SH-SY5Y (cell line): Measurements from ENCODE around the gene SLC9A9.

Experiments used
- GATA2 ChIP-seq: IDR thresholded peaks from 2 replicates; pipeline ENCODE4 v1.6.1; 2011; ENCODE audit warnings: mild to moderate bottlenecking, low read depth, low read length
- GATA3 ChIP-seq: IDR thresholded peaks from 2 replicates; pipeline ENCODE4 v1.6.1; 2011; ENCODE audit warnings: low read depth, mild to moderate bottlenecking, low read length, moderate library complexity

The SLC9A9 gene

DNA sequence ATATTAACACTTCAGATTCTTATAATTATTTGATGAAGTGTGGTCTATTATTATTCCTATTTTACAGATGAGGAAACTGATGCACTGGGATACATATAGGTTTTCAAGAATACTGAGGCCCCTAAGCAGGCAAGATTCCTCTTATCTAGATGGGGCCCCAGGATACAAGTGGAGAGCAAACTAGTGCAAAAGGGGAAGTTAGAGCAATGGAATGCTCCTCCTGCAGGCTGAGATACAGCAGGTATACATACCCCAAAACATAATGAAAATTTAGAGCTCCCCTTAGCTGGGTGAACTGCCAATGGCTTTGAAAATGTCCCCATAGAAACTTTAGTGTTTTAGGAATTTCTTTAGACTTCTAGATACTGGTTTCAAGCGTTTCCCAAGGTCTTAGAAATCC is 481.6 kb downstream of the SLC9A9 start:
- no peak for TF ChIP-seq GATA3
- TF ChIP-seq GATA2 = no peak

DNA sequence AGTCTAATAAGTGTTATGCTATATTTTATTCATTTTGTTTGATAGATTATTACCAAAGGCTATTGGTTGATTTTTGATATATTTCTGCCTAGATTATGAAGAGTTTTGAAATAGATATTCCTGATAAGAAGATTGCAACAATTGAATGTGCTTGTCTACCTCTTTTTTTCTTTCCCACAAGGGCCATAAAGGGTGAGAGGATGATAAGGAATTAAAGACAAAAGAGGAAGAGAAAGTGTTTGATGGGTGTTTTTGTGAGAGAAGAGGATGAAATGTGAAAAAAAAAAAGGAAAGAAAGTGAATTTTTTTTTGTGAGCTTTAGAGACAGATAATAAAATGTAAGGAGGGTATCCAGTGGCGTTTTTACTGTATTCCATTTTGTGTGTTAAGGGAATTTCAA is 484.3 kb downstream of the SLC9A9 start:
- TF ChIP-seq GATA2 (no peak), GATA3 (no peak)

DNA sequence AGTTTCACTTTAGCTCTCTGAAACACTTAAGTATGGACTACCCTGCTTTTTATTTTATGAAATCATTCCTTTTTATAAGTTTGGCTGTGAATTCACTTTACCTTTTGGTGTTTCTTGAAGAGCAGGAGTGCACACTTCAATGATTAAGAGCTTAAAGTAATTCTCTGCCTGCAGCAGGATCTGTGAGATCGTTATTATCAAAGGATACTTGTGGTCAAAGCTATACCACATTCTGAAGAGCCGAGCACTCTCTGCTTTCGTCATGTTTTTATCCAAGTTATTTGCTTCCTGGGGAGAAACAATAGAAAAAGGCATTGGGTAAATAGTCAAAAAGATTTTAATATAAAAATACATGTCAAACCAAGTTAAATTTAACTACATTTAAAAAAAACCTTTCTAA is 485.0 kb downstream of the SLC9A9 start:
- TF ChIP-seq GATA3 = no peak
- TF ChIP-seq GATA2 = no peak

DNA sequence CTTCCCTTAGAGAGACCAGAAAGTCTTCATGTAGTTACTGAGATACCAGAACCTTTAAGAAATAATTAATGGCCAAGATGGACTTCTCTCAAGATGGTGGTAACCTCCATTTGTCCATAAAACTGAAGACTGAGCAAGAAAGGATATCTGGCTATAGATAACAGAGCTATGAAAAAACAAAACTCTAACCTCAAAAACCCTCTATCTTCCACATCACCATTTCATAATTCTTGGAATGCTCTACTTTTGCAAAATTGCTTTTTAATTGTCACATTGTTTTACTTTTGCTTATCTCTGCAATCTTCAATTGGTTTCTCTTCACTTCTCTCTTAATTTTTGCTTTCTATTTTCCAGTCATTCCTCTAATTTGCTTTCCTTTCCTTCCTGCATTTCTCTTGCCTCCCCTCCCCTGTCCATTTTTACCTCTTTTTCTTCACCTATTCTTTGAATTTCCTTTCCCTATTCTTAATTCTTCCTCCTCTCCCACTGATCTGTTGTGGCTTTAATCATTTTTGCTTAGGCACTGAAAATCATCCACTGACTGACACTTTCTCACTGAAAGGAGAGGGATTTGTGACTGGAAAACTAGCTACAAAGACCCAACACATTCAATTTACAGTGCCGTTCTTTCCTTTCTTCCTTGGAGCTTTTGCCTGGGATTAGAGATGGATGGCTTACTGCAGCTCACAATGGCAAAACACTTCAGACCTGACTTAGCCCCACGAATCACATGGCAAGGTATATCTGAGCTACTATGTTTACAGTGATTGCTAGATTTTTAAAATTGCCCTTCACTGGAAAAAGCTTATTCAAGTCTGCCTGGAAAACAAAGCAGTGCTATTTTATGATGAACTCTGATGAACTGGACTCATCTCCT is 485.9 kb downstream of the SLC9A9 start:
- TF ChIP-seq GATA3 = no peak
- TF ChIP-seq GATA2 = no peak; the same call in 1 of the 2 replicates

GRCh38 chr3:143361589-143361988 is 486.7 kb downstream of the SLC9A9 start:
- no peak for TF ChIP-seq GATA3
- TF ChIP-seq GATA2 = no peak

DNA sequence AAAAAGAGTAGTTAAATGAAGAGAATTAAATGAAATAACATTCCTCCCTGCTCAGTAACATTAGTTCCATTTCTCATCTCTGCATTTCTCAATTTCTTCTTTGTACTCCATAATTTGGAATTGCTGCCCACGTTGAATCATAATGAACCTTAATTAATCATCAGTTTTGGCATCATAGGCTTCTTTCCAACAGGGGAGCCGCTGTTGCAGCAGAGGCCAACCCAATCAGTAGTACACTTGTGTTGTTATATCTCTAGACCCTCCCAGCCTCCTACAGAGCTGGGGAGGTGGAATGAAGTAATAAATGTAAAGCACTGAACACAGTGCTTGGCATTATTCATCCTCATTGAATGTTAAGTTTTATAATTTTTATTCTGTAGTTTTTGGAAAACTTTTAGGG is 488.0 kb downstream of the SLC9A9 start:
- TF ChIP-seq GATA2 = no peak
- no peak for TF ChIP-seq GATA3

- TF ChIP-seq GATA2 (no peak), GATA3 (no peak)
These were observed 489.3 kb downstream of the SLC9A9 start for GRCh38 chr3:143358793-143359491.

- TF ChIP-seq GATA3 (no peak), GATA2 (no peak)
These were observed 490.0 kb downstream of the SLC9A9 start for GRCh38 chr3:143358155-143358792.

DNA sequence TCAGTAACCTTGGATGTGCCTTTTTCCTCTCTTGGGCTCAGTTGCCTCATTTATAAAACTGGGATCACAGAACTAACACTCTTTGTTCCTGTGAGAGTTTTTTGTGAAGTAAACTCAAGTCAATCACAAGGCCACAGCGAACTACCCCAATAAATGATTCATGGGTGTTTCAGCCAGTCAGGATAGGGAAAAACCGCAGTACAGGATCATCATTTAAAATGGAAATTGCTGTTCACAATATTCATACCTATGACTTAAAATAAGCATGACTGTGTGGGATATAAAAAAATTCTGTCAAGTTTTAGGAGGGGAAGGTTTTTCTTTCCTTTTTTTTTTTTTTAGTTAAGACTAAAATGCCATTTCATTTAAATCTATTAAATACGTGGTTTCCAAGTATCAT is 490.6 kb downstream of the SLC9A9 start:
- no peak for TF ChIP-seq GATA2
- TF ChIP-seq GATA3 = no peak

DNA sequence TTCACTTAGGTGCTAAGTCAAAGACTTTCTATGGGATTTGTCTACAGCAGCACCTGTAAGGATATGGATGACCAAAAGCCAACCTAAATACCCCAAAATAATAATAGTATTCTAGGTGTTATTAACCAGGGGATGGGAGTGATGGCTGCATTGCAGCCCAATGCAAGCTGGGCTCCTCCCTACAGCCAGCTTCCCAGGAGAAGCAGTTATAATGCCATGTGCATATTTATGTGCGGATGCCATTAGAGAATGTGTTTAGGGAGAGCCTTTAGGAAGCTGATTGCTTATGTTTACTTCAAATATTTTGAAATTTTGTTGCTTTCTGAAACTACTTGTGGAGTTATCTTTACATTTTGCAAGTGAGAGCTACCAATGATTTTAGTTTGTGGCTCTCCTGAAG is 491.4 kb downstream of the SLC9A9 start:
- TF ChIP-seq GATA3 = no peak
- TF ChIP-seq GATA2 = no peak

- no peak for TF ChIP-seq GATA3
- no peak for TF ChIP-seq GATA2
These were observed 493.9 kb downstream of the SLC9A9 start for GRCh38 chr3:143354342-143354741.

GRCh38 chr3:143352850-143353550 is 495.3 kb downstream of the SLC9A9 start:
- TF ChIP-seq GATA2 (no peak), GATA3 (no peak)

DNA sequence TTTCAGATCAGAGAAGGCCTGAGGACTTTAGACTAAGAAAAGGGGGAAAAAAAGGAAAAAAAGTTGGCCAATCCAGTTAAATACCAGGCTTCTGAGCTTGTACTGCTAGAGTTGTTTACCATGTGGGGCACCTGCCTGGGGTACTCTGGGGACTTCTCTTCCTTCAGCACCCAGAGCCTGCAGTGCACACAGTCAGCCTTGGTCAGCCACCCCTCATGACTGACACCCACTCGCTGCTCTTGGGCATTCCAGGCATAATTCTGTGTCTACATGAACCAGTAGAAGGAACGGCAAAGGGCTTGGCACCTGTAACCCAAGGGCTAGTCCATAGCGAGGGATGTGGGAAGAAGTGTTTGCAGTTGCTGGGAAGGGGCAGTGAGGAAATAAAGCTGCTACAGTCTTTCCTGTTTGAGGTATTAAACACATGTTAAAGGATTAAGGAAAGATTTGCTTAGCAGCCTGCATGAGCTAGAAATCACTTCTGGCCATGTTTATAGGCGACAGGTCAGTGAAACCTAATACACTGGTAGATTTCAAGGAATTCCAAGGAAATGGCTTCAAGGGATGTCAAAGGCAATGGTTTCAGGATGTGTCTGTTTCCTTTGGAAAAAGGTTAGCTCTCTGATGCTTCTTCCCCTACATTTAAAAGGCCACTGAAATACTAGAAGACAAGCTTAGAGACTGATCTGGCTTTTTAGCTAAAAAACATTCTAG is 496.2 kb downstream of the SLC9A9 start:
- TF ChIP-seq GATA2 = no peak
- no peak for TF ChIP-seq GATA3

DNA sequence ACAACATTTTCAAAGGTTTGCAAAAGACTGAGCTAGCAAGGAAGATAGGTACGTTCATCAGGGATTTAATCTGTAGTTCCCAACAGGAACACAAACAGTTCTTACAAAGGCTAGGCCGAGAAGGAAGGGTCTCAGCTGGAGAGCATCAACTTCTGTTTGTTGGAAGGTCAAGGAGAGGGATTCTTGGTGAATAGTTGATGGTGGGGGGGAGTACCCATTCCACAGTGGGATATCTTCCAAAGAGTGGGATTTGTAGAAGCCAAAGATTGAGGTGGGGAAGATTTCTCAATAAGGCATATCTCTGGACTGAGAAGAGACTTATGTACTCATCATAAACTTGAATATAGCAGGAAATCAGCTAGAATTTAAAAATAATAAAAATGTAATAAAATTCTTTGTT is 496.9 kb downstream of the SLC9A9 start:
- no peak for TF ChIP-seq GATA3
- TF ChIP-seq GATA2 = no peak
